A549 treated with CORT108297 at 1 μM for 4 hours (cell line): ENCODE data around the gene CFAP298. TPM values are rescaled to one million over a fixed set of nuclear protein-coding genes. Genes with fewer than 3 reads are reported as not detected.

Experiments used
- total RNA-seq: library from RNA; stranded (reverse); fragments of 200-300 nt; extraction: Qiagen RNA extraction; gene quantifications from 5 replicates; pipeline ENCODE4 v1.2.3, GENCODE V29; 2022

The CFAP298 gene
- 26.6 to 33.2 TPM (median 31.8 TPM) in 5 replicates for total RNA-seq

GRCh38 chr21:32612075-32612998 is at the start of gene CFAP298:
TSS of gene CFAP298 (minus strand) at chr21:32612377. CDS start at chr21:32612243, 134 bp downstream.

GRCh38 chr21:32585042-32585710 is 27.0 kb downstream of the CFAP298 start, which contains the start of gene TCP10L:
TSS of gene TCP10L (minus strand) at chr21:32585523. CDS start at chr21:32584304, 1,219 bp downstream.

Other genes with a start within 250 kb of the CFAP298 start
- 9.7 to 14.0 TPM (median 12.5 TPM) in 5 replicates for gene URB1, start 219.4 kb downstream of the CFAP298 start, total RNA-seq
- 34.5 to 43.8 TPM (median 42.3 TPM) in 5 replicates for gene EVA1C, start 199.7 kb downstream of the CFAP298 start, total RNA-seq
- 0.23 to 0.96 TPM (median 0.65 TPM) in 5 replicates for gene TCP10L, start 26.9 kb downstream of the CFAP298 start, total RNA-seq
- 2.6 to 3.1 TPM (median 2.8 TPM) in 5 replicates for gene SYNJ1, start 115.6 kb upstream of the CFAP298 start, total RNA-seq
- gene PAXBP1, start 159.4 kb upstream of the CFAP298 start, total RNA-seq, result 13.3 to 14.4 TPM (median 13.7 TPM) in 5 replicates